Measurements from ENCODE around the gene LIN7B.
A peak's percentile ranks its signal among the peaks of the same experiment; 100 is the strongest.

LIN7B gene

DNA sequence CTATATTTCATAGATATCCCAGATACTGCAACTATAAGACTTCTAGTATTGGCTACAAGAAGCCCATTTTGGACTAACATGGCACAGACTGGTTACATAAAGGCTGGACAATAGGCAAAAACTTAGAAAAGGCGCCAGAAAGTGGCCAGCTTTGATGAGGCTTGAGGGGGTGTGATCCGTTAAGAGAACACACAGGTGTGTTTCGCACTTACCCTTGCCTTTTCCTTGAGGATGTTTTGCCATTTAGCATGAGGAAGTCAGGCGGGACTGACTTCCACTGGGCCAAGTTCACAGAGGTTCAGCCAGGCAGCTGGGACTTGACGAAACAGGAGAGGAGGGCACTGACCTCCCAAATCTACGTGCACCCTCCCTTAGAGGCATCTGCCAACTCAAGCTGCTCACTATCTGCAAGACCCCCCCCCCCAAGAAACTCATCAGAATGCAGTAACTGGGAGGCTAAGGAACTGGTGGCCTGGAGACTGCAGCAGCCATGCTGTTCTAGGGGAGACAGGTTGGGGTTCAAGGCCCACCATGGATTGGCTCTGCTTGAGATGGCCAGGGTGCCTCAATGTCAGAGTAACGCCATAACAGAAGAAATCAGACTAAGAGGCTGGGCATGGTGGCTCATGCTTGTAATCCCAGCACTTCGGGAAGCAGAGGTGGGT is 4.5 kb upstream of the LIN7B start:
- CTCF ChIA-PET: interaction anchor here (0.6 to 0.8 kb wide), 2 partner anchors 12 to 99 kb away, joined by 3 to 4 read pairs; no protein-coding TSS in a partner anchor
- POLR2A ChIA-PET (ENCODE audit: low non-redundant PET): interaction anchor here (0.6 kb wide), 1 partner anchor 202 kb away, joined by 3 read pairs; no protein-coding TSS in a partner anchor
- TF ChIP-seq, protein P1, sequence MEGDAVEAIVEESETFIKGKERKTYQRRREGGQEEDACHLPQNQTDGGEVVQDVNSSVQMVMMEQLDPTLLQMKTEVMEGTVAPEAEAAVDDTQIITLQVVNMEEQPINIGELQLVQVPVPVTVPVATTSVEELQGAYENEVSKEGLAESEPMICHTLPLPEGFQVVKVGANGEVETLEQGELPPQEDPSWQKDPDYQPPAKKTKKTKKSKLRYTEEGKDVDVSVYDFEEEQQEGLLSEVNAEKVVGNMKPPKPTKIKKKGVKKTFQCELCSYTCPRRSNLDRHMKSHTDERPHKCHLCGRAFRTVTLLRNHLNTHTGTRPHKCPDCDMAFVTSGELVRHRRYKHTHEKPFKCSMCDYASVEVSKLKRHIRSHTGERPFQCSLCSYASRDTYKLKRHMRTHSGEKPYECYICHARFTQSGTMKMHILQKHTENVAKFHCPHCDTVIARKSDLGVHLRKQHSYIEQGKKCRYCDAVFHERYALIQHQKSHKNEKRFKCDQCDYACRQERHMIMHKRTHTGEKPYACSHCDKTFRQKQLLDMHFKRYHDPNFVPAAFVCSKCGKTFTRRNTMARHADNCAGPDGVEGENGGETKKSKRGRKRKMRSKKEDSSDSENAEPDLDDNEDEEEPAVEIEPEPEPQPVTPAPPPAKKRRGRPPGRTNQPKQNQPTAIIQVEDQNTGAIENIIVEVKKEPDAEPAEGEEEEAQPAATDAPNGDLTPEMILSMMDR (conservative IDR thresholded peaks at IDR 0.05; ENCODE audit: low read depth): no peak
- no peak for DNase-seq (ENCODE audit: low spot score)
- H3K27ac ChIP-seq: peak overlapping the region; percentile 45

DNA sequence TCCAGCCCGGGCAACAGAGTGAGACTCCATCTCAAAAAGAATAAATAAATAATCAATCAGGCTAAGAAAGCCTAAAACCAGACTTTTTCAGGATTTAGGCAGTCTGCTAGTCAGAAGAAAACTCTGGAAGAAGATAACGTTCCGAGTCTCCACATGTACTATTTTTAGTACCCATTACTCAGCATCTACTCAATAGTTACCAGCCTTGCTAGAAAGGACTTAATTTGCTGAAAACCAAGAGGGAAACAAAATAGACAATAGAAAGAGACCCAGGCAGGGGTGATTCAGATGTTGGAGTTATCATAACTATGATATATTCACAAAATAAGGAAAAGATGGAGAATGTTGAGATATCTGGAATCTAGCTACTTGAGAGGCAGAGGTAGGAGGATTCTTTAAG is 3.6 kb upstream of the LIN7B start:
- ChIA-PET CTCF (no interaction called here), POLR2A (ENCODE audit: low non-redundant PET) (no interaction called here)
- H3K27ac ChIP-seq: peak overlapping the region; percentile 45
- DNase-seq (ENCODE audit: low spot score): no peak
- TF ChIP-seq, protein P1 (conservative IDR thresholded peaks at IDR 0.05; ENCODE audit: low read depth): no peak

DNA sequence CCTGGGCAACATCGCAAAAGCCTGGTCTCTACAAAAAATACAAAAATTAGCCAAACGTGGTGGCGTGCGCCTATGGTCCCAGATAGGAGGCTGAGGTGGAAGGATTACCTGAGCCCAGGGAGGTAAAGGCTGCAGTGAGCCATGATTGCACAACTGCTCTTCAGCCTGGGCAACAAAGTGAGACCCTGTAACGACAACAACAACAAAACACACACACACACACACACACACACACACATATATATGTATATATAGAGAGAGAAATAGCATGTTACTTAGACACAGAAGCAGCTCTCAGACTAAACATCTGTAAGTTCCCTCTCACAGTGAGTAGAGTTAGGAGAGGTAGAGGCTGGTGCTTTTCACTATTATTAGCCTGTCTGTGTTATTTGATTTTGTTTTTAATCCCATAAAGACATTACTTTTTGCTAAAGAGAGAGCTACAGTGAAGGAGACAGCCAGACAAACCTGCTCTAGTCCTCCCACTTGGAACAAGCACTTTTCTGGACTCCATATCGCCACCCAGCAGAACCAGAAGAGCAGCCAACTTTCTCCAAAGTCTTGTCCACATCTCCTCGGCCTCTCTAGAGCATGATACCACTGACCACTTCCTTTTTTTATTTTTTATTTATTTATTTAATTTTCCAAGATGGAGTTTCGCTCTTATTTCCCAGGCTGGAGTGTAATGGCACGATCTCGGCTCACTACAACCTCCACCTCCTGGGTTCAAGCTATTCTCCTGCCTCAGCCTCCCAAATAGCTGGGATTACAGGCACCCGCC is 2.8 kb upstream of the LIN7B start:
- POLR2A ChIA-PET (ENCODE audit: low non-redundant PET): no interaction called here
- no peak for DNase-seq (ENCODE audit: low spot score)

DNA sequence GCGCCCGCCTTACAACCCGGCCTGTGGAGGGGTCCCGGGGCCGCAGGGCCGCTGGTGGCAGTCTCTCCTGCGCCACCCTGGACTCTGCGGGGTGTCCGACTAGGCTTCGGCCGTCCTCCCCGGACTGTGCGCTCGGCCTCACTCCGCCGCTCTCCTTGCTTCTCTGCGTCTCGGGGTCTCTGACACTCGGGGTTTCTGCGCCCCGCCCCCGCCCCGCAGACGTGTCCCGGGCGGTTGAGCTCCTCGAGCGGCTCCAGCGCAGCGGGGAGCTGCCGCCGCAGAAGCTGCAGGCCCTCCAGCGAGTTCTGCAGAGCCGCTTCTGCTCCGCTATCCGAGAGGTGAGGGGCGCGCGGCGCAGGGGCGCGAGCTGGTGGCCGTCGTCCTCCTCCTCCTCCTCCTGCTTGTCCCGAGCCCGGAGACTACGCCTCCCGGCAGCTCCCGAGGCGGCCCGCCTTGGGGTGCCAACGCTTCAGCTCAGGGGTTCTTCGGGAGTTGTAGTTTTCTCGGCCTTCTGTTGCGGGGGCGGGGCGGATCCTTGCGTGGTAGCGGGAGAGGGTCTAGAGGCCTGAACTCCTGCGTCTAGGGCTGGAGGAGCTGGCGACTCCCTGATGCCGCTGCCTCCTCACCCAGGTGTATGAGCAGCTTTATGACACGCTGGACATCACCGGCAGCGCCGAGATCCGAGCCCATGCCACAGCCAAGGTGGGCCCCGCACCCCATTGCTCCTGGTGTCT is 627 bp downstream of the LIN7B start:
- TF ChIP-seq, protein P1 (conservative IDR thresholded peaks at IDR 0.05; ENCODE audit: low read depth): no peak
- H3K27ac ChIP-seq: peak overlapping the region; percentile 59
- ChIA-PET CTCF (interaction anchor here (0.6 to 2.3 kb wide), 9 partner anchors 10 to 171 kb away, joined by 3 to 12 read pairs (median 3); no protein-coding TSS in a partner anchor), POLR2A (ENCODE audit: low non-redundant PET) (no interaction called here)
- no peak for DNase-seq (ENCODE audit: low spot score)

More for the DNA sequence above, 2.8 kb upstream of the LIN7B start:
- no peak overlapping the region for H3K27ac ChIP-seq
- CTCF ChIA-PET: interaction anchor here (0.7 to 1.0 kb wide), 2 partner anchors 14 to 470 kb away, joined by 4 read pairs; no protein-coding TSS in a partner anchor
- TF ChIP-seq, protein P1 (conservative IDR thresholded peaks at IDR 0.05; ENCODE audit: low read depth): no peak

DNA sequence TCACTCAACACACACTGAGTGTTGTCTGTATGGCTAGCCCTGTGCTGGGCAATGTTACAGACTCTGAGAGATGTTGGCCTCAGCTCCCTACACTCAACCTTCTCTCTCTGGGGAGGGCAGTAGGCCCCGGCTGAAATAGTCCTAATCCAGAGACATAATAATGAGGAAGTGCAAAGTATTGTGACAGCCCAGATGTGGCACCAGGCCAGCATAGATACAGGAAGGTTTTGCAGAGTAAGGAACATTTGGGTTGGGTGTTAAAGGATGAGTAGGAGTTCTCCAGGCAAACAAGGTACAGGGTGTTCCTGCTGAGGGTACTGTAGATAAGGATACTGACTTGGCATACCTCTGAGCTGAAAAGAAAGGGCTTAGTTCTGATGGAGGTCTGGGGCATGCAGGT is 2.4 kb downstream of the LIN7B start:
- no peak overlapping the region for H3K27ac ChIP-seq
- TF ChIP-seq, protein P1 (conservative IDR thresholded peaks at IDR 0.05; ENCODE audit: low read depth): no peak
- DNase-seq (ENCODE audit: low spot score): no peak
- ChIA-PET POLR2A (ENCODE audit: low non-redundant PET) (no interaction called here), CTCF (no interaction called here)
